GM12865 (cell line): ENCODE results near the gene MYBPC2.

ENCODE experiments used
- DNase-seq: peaks from one replicate; pipeline ENCODE4 v3.0.0; 2010; ENCODE audit warnings: low read depth
- H3K4me3 ChIP-seq: 2 replicates; pipeline ENCODE4 v1.5.1; 2011; ENCODE audit warnings: mild to moderate bottlenecking, low read depth, low read length, control low read depth
- CTCF ChIP-seq: IDR thresholded peaks from 2 replicates; pipeline ENCODE4 v1.5.1; 2011; ENCODE audit warnings: low read length, control low read depth, low read depth, inconsistent platforms; ENCODE audit not compliant: insufficient read depth; ENCODE audit errors: missing control alignments

The MYBPC2 gene

GRCh38 chr19:50432221-50433028 lies at the start of gene MYBPC2:
Gene MYBPC2, plus strand, starts transcription at chr19:50432892. Its CDS starts 62 bp downstream, at chr19:50432954.
- TF ChIP-seq CTCF: no peak
- H3K4me3 ChIP-seq: peak within 1 kb of the TSS; percentile 53
- DNase-seq: peak; percentile 53

- no peak for TF ChIP-seq CTCF
- no peak for DNase-seq
- peak overlapping the region; percentile 48 for H3K4me3 ChIP-seq
Measured at GRCh38 chr19:50383001-50383851, 49.5 kb upstream of the MYBPC2 start.

- H3K4me3 ChIP-seq: peak within 1 kb of the TSS; percentile 86
- DNase-seq: peak; percentile 100
- TF ChIP-seq CTCF: no peak
Measured at GRCh38 chr19:50383852-50384684, 48.6 kb upstream of the MYBPC2 start, which contains the start of gene POLD1. Gene POLD1, plus strand, starts transcription at chr19:50384347. Its CDS starts 14,505 bp downstream, at chr19:50398852.

- H3K4me3 ChIP-seq: peak overlapping the region; percentile 86
- no peak for TF ChIP-seq CTCF
- no peak for DNase-seq
Measured at GRCh38 chr19:50384685-50385535, 47.8 kb upstream of the MYBPC2 start.

GRCh38 chr19:50387176-50387867 lies 45.4 kb upstream of the MYBPC2 start:
- TF ChIP-seq CTCF: no peak
- no peak for DNase-seq
- no peak overlapping the region for H3K4me3 ChIP-seq
